A673 (cell line): ENCODE results near the gene BCAR3.

Source experiments
- EZH2 ChIP-seq: fragments of 200-600 bp; sonication (generic); IDR thresholded peaks from 2 replicates; pipeline ENCODE4 v1.6.1; 2017; ENCODE audit warnings: borderline replicate concordance, low read depth, mild to moderate bottlenecking, mixed read lengths, antibody characterized with exemption, low read length; ENCODE audit not compliant: poor library complexity, severe bottlenecking
- TF ChIP-seq, protein P1 (sequence below): fragments of 300-800, 200-600 bp; sonication (generic); conservative IDR thresholded peaks from 2 replicates; pipeline ENCODE4 v1.5.1; 2017; ENCODE audit warnings: low read depth, mild to moderate bottlenecking, antibody characterized with exemption, low read length, moderate library complexity, mixed read lengths

DNA sequence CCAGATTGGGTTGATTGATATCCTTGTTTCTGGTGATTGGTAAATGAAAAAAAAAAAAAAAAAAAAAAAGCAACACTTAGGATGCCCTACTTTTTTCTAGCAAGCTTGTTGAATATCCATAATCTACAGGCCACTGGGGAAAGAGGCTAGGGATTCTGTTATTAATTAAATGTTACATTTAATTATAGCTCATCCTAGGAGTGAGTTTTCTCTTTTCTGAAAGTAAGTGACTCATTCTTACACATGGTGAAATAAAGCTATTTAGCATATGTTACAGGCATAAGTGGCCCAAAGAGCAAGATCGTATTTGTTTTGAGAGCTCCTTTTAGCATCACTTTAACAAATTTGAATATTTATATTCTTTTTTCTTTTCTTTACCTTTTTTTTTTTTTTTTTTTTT is 139.2 kb downstream of the BCAR3 start:
- TF ChIP-seq EZH2, result no peak
- TF ChIP-seq, protein P1, sequence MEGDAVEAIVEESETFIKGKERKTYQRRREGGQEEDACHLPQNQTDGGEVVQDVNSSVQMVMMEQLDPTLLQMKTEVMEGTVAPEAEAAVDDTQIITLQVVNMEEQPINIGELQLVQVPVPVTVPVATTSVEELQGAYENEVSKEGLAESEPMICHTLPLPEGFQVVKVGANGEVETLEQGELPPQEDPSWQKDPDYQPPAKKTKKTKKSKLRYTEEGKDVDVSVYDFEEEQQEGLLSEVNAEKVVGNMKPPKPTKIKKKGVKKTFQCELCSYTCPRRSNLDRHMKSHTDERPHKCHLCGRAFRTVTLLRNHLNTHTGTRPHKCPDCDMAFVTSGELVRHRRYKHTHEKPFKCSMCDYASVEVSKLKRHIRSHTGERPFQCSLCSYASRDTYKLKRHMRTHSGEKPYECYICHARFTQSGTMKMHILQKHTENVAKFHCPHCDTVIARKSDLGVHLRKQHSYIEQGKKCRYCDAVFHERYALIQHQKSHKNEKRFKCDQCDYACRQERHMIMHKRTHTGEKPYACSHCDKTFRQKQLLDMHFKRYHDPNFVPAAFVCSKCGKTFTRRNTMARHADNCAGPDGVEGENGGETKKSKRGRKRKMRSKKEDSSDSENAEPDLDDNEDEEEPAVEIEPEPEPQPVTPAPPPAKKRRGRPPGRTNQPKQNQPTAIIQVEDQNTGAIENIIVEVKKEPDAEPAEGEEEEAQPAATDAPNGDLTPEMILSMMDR, result no peak
